ENCODE data around the gene BACH1. TPM values are rescaled to one million over a fixed set of nuclear protein-coding genes. Genes with fewer than 3 reads are reported as not detected.

Gene BACH1
- total RNA-seq, 1 donor = 189 TPM

DNA sequence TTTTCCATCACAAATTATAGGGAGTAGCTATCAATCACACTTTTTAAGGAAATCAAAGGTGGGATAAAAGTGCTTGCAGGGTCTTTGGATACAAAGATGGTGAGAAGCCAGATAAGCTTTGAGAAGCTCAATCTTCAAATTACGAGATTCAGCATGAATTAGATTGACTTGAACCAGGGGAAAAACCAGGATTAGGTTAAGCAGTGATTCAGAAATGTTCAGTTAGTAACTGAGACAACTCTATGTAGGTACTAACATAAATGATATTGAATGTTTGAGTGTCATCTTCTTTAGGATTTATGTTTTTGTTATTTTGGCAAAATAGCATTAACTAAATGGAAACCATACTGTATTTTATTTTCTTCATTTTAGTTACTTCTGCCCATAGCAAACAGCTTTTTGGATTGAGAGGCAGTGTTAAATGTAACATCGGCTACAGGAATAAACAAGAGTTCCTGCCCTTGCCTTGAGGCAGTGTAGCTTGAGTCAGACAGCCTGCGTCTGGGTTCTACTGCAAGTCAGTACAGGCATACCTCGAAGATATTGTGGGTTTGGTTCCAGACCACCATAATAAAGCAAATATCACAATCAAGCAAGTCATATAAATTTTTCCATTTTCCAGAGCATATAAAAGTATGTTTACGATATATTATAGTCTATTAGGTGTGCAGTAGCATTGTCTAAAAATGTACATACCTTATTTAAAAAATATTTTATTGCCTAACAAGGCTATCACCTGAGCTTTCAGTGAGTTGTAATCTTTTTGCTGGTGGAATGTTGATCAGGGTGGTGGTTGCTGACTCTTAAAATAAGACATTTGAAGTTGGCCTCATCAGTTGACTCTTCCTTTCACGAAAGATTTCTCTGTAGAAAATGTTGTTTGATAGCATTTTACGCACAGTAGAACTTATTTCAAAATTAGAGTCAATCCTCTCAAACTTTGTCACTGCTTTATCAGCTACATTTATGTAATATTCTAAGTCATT, 36.9 kb upstream of the BACH1 start:
- no peak for DNase-seq (ENCODE audit: insufficient read length, low spot score, missing footprints)
- Histone ChIP-seq H3K4me1 (ENCODE audit: insufficient read depth, low read length) (peaks cover 23% of the 10 kb centered on the region), H3K4me2 (ENCODE audit: insufficient read depth, low read length) (no peak overlapping the region), H3K79me2 (ENCODE audit: insufficient read depth, low read length) (no peaks in the 10 kb centered on the region), H3K27ac (ENCODE audit: low read depth, low read length) (no peak overlapping the region), H4K20me1 (ENCODE audit: insufficient read depth, low read length) (no peaks in the 10 kb centered on the region), H3K27me3 (ENCODE audit: insufficient read depth, low read length) (no peaks in the 10 kb centered on the region), H2AFZ (ENCODE audit: low read length) (no peak overlapping the region), H3K36me3 (ENCODE audit: insufficient read depth, low read length) (no peaks in the 10 kb centered on the region), H3K4me3 (ENCODE audit: insufficient read depth, low read length) (no peak overlapping the region), H3K9me3 (ENCODE audit: low read depth, low read length) (no peaks in the 10 kb centered on the region)
- TF ChIP-seq CTCF (IDR thresholded peaks at IDR 0.05; ENCODE audit: extremely low read depth, low read depth, low read length) = no peak

- peaks cover 2% of the 10 kb centered on the region for H3K4me1 ChIP-seq (ENCODE audit: insufficient read depth, low read length)
- no peaks in the 10 kb centered on the region for H3K27me3 ChIP-seq (ENCODE audit: insufficient read depth, low read length)
- TF ChIP-seq CTCF (IDR thresholded peaks at IDR 0.05; ENCODE audit: extremely low read depth, low read depth, low read length) = no peak
- no peaks in the 10 kb centered on the region for H3K9me3 ChIP-seq (ENCODE audit: low read depth, low read length)
- H3K4me2 ChIP-seq (ENCODE audit: insufficient read depth, low read length) = no peak overlapping the region
- H2AFZ ChIP-seq (ENCODE audit: low read length) = peak overlapping the region; percentile 15
- H3K79me2 ChIP-seq (ENCODE audit: insufficient read depth, low read length) = no peaks in the 10 kb centered on the region
- no peaks in the 10 kb centered on the region for H3K36me3 ChIP-seq (ENCODE audit: insufficient read depth, low read length)
- H3K4me3 ChIP-seq (ENCODE audit: insufficient read depth, low read length) = no peak overlapping the region
- DNase-seq (ENCODE audit: insufficient read length, low spot score, missing footprints) = no peak
- H3K27ac ChIP-seq (ENCODE audit: low read depth, low read length) = no peak overlapping the region
- H4K20me1 ChIP-seq (ENCODE audit: insufficient read depth, low read length) = no peaks in the 10 kb centered on the region
Observed at GRCh38 chr21:29264721-29265120, 34.0 kb upstream of the BACH1 start.

DNA sequence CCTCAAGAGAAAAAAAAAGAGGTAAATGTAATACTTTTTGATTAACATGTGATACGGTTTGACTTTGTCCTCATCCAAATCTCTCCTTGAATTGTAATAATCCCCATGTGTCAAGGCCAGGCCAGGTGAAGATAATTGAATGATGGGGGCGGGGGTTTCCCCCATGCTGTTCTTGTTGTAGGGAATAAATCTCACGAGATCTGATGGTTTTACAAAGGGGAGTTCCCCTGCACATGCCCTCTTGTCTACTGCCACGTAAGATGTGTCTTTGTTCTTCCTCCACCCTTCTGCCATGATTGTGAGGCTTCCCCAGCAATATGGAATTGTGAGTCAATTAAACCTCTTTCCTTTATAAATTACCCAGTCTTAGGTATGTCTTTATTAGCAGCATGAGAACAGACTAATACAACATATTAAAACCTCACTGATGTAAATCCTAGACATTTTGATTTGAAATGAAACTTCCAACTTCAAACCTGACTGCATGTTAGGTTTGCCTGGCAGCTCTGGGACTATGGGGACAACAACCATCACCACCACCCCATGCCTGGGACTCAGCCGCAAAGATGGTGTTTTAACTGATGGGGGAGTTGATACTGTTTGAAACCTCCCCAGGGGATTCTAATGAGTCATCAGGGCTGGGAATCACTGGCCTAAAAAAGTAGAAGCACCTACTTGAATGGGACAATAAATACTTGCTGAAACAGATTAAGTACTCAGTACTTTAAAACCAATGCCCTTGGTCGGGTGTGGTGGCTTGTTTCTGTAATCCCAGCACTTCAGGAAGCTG, 32.8 kb upstream of the BACH1 start:
- H3K4me2 ChIP-seq (ENCODE audit: insufficient read depth, low read length) = no peak overlapping the region
- no peaks in the 10 kb centered on the region for H4K20me1 ChIP-seq (ENCODE audit: insufficient read depth, low read length)
- no peaks in the 10 kb centered on the region for H3K36me3 ChIP-seq (ENCODE audit: insufficient read depth, low read length)
- H3K4me3 ChIP-seq (ENCODE audit: insufficient read depth, low read length) = no peak overlapping the region
- H3K4me1 ChIP-seq (ENCODE audit: insufficient read depth, low read length) = no peaks in the 10 kb centered on the region
- H3K27me3 ChIP-seq (ENCODE audit: insufficient read depth, low read length) = no peaks in the 10 kb centered on the region
- no peak for DNase-seq (ENCODE audit: insufficient read length, low spot score, missing footprints)
- no peak for TF ChIP-seq CTCF (IDR thresholded peaks at IDR 0.05; ENCODE audit: extremely low read depth, low read depth, low read length)
- no peaks in the 10 kb centered on the region for H3K79me2 ChIP-seq (ENCODE audit: insufficient read depth, low read length)
- no peaks in the 10 kb centered on the region for H3K9me3 ChIP-seq (ENCODE audit: low read depth, low read length)
- no peak overlapping the region for H3K27ac ChIP-seq (ENCODE audit: low read depth, low read length)
- H2AFZ ChIP-seq (ENCODE audit: low read length) = no peak overlapping the region

GRCh38 chr21:29267666-29268065, 31.1 kb upstream of the BACH1 start:
- peak; percentile 49 for DNase-seq (ENCODE audit: insufficient read length, low spot score, missing footprints)
- no peak overlapping the region for H3K4me3 ChIP-seq (ENCODE audit: insufficient read depth, low read length)
- no peaks in the 10 kb centered on the region for H3K9me3 ChIP-seq (ENCODE audit: low read depth, low read length)
- H3K36me3 ChIP-seq (ENCODE audit: insufficient read depth, low read length) = no peaks in the 10 kb centered on the region
- no peaks in the 10 kb centered on the region for H4K20me1 ChIP-seq (ENCODE audit: insufficient read depth, low read length)
- no peaks in the 10 kb centered on the region for H3K4me1 ChIP-seq (ENCODE audit: insufficient read depth, low read length)
- no peaks in the 10 kb centered on the region for H3K79me2 ChIP-seq (ENCODE audit: insufficient read depth, low read length)
- no peak overlapping the region for H3K27ac ChIP-seq (ENCODE audit: low read depth, low read length)
- no peaks in the 10 kb centered on the region for H3K27me3 ChIP-seq (ENCODE audit: insufficient read depth, low read length)
- no peak overlapping the region for H2AFZ ChIP-seq (ENCODE audit: low read length)
- H3K4me2 ChIP-seq (ENCODE audit: insufficient read depth, low read length) = no peak overlapping the region
- TF ChIP-seq CTCF (IDR thresholded peaks at IDR 0.05; ENCODE audit: extremely low read depth, low read depth, low read length) = no peak
